MCF 10A (cell line): ENCODE results near the gene CLEC2B. TPM values are rescaled to one million over a fixed set of nuclear protein-coding genes. Genes with fewer than 3 reads are reported as not detected.

Source experiments
- BruUV-seq: library from RNA; stranded (reverse); fragments of 400-500 nt; replicated peaks from 2 replicates; lab custom pipeline; 2021; lab: Mats Ljungman, UMichigan
- CTCF ChIA-PET: fragments of 300-600 bp; sonication (Branson Sonifier 250); formaldehyde crosslinking; extraction: SDS; loops from one replicate; lab custom pipeline; 2021; ENCODE audit warnings: antibody characterized with exemption, inconsistent platforms; lab: Yijun Ruan, JAX
- POLR2A ChIA-PET: fragments of 300-600, 350-650 bp; sonication (Branson Sonifier 250); formaldehyde crosslinking; extraction: SDS; loops from one replicate; lab custom pipeline; 2020; ENCODE audit warnings: antibody characterized with exemption, inconsistent platforms; lab: Yijun Ruan, JAX
- DNase-seq: peaks from one replicate; pipeline ENCODE4 v3.0.0-alpha.2; 2018; ENCODE audit not compliant: unreplicated experiment
- H3K27ac Mint-ChIP-seq: one replicate; pipeline ENCODE4 v1.8.0; 2022; ENCODE audit warnings: mild to moderate bottlenecking, low read depth, mixed read lengths; ENCODE audit not compliant: unreplicated experiment
- H3K27me3 Mint-ChIP-seq: one replicate; pipeline ENCODE4 v1.8.0; 2022; ENCODE audit warnings: mixed read lengths; ENCODE audit not compliant: insufficient read depth, unreplicated experiment
- H3K36me3 Mint-ChIP-seq: one replicate; pipeline ENCODE4 v1.8.0; 2022; ENCODE audit warnings: mild to moderate bottlenecking, moderate library complexity, mixed read lengths; ENCODE audit not compliant: insufficient read depth, unreplicated experiment
- H3K4me1 Mint-ChIP-seq: one replicate; pipeline ENCODE4 v1.8.0; 2022; ENCODE audit warnings: mixed read lengths; ENCODE audit not compliant: insufficient read depth, unreplicated experiment
- H3K4me3 Mint-ChIP-seq: one replicate; pipeline ENCODE4 v1.8.0; 2022; ENCODE audit warnings: mild to moderate bottlenecking, moderate library complexity, mixed read lengths; ENCODE audit not compliant: unreplicated experiment
- H3K9me3 Mint-ChIP-seq: one replicate; pipeline ENCODE4 v1.8.0; 2022; ENCODE audit warnings: mixed read lengths; ENCODE audit not compliant: unreplicated experiment
- CTCF ChIP-seq: fragments of 200-600 bp; IDR thresholded peaks from one replicate; pipeline ENCODE4 v1.8.0; 2022; ENCODE audit warnings: antibody characterized with exemption, mild to moderate bottlenecking; ENCODE audit not compliant: unreplicated experiment
- intact Hi-C: fragments of 100-400 bp; cut with micrococcal nuclease; formaldehyde crosslinking; loops from 2 replicates; pipeline ENCODE4 v1.14.1; 2022
- total RNA-seq: library from RNA; stranded (reverse); gene quantifications from 2 replicates; pipeline ENCODE4 v1.2.3, GENCODE V29; 2022

The CLEC2B gene
- total RNA-seq, 1 experiment from 2014 or later, result 2.2 TPM

GRCh38 chr12:9867531-9867930, 1.6 kb downstream of the CLEC2B start:
- no peak for DNase-seq
- Mint-ChIP-seq H3K4me1 (peaks cover 46% of the 10 kb centered on the region), H3K27me3 (no peaks in the 10 kb centered on the region), H3K36me3 (peaks cover under 1% of the 10 kb centered on the region), H3K9me3 (no peaks in the 10 kb centered on the region), H3K27ac (no peak overlapping the region), H3K4me3 (peak overlapping the region; percentile 43)
- BruUV-seq, result no TSS peak
- intact Hi-C loops, result loop anchor here (10.0 kb wide), 1 partner anchor 347 kb away; the partner anchor contains the start of gene GABARAPL1
- TF ChIP-seq CTCF, result no peak
- CTCF ChIA-PET, result interaction anchor here (0.6 kb wide), 1 partner anchor 122 kb away, joined by 4 read pairs; no protein-coding TSS in a partner anchor
- POLR2A ChIA-PET, result interaction anchor here (0.6 to 1.2 kb wide), 4 partner anchors 16 to 345 kb away, joined by 3 to 4 read pairs (median 4); partner anchors contain the start of gene GABARAPL1

GRCh38 chr12:9866860-9867269, 2.3 kb downstream of the CLEC2B start:
- no peak for TF ChIP-seq CTCF
- BruUV-seq, result no TSS peak
- ChIA-PET POLR2A (interaction anchor here (0.6 to 1.2 kb wide), 3 partner anchors 53 to 345 kb away, joined by 3 to 4 read pairs (median 3); partner anchors contain the start of gene GABARAPL1), CTCF (interaction anchor here (0.6 to 0.7 kb wide), 2 partner anchors 30 to 124 kb away, joined by 3 to 4 read pairs; no protein-coding TSS in a partner anchor)
- no peaks in the 10 kb centered on the region for H3K9me3 Mint-ChIP-seq
- peak overlapping the region; percentile 21 for H3K27ac Mint-ChIP-seq
- DNase-seq, result no peak
- peak overlapping the region; percentile 43 for H3K4me3 Mint-ChIP-seq
- intact Hi-C loops, result loop anchor here (10.0 kb wide), 1 partner anchor 348 kb away; the partner anchor contains the start of gene GABARAPL1
- H3K36me3 Mint-ChIP-seq, result no peaks in the 10 kb centered on the region
- no peaks in the 10 kb centered on the region for H3K27me3 Mint-ChIP-seq
- H3K4me1 Mint-ChIP-seq, result peaks cover 41% of the 10 kb centered on the region

GRCh38 chr12:9864913-9865675, 4.1 kb downstream of the CLEC2B start:
- Mint-ChIP-seq H3K4me3 (no peak overlapping the region), H3K4me1 (peaks cover 31% of the 10 kb centered on the region), H3K27me3 (no peaks in the 10 kb centered on the region), H3K9me3 (no peaks in the 10 kb centered on the region), H3K27ac (no peak overlapping the region), H3K36me3 (no peaks in the 10 kb centered on the region)
- DNase-seq, result no peak
- ChIA-PET POLR2A (interaction anchor here (0.5 to 1.4 kb wide), 2 partner anchors 20 to 29 kb away, joined by 3 read pairs; no protein-coding TSS in a partner anchor), CTCF (interaction anchor here (0.5 to 1.6 kb wide), 4 partner anchors 11 to 853 kb away, joined by 3 to 4 read pairs (median 3); no protein-coding TSS in a partner anchor)
- BruUV-seq, result no TSS peak
- TF ChIP-seq CTCF, result no peak
- intact Hi-C loops, result loop anchor here (10.0 kb wide), 1 partner anchor 350 kb away; the partner anchor contains the start of gene GABARAPL1

GRCh38 chr12:9858135-9858534, 11.0 kb downstream of the CLEC2B start:
- intact Hi-C loops, result no loop called here
- DNase-seq, result no peak
- Mint-ChIP-seq H3K27ac (no peak overlapping the region), H3K4me3 (no peak overlapping the region), H3K4me1 (no peaks in the 10 kb centered on the region), H3K9me3 (no peaks in the 10 kb centered on the region), H3K27me3 (no peaks in the 10 kb centered on the region), H3K36me3 (no peaks in the 10 kb centered on the region)
- POLR2A ChIA-PET, result interaction anchor here (0.6 kb wide), 1 partner anchor 9 kb away, joined by 4 read pairs; no protein-coding TSS in a partner anchor
- CTCF ChIA-PET, result interaction anchor here (0.6 kb wide), 1 partner anchor 8 kb away, joined by 3 read pairs; no protein-coding TSS in a partner anchor
- TF ChIP-seq CTCF, result no peak
- no TSS peak for BruUV-seq
